ENCODE results near the gene COL5A3.
A peak's percentile ranks its signal among the peaks of the same experiment; 100 is the strongest.
"Not testable (repeated sequence)": the region's sequence is repeated elsewhere in the genome, so short reads cannot be mapped to it uniquely, and the experiment has no call there.

The COL5A3 gene

DNA sequence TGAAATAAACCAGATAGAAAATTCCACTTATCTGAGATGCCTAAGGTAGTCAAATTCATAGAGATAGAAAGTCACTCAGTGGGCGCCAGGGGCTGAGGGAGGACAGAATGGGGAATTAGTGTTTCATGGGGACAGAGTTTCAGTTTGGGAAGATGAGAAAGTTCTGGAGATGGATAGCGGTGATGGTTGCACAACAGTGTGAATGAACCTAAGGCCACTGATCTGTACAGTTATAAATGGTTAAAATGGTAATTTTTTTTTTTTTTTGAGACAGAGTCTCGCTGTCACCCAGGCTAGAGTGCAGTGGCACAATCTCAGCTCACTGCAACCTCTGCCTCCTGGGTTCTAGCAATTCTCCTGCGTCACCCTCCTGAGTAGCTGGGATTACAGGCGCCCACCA, 12.8 kb upstream of the COL5A3 start:
- H3K36me3 ChIP-seq (ENCODE audit: control insufficient read depth, insufficient read depth, low read length); H3K4me1 ChIP-seq (ENCODE audit: control insufficient read depth, insufficient read depth, low read length); H3K27ac ChIP-seq (ENCODE audit: low read depth, low read length); H3K27me3 ChIP-seq (ENCODE audit: control insufficient read depth, insufficient read depth, low read length); H3K9ac ChIP-seq (ENCODE audit: low read length); H3K4me3 ChIP-seq (ENCODE audit: low read length): not testable (repeated sequence)

GRCh38 chr19:10021863-10022262, 11.6 kb upstream of the COL5A3 start:
- Histone ChIP-seq H3K9ac (ENCODE audit: low read length) (no peak overlapping the region), H3K27me3 (ENCODE audit: control insufficient read depth, insufficient read depth, low read length) (no peaks in the 10 kb centered on the region), H3K27ac (ENCODE audit: low read depth, low read length) (no peak overlapping the region), H3K36me3 (ENCODE audit: control insufficient read depth, insufficient read depth, low read length) (no peaks in the 10 kb centered on the region), H3K4me1 (ENCODE audit: control insufficient read depth, insufficient read depth, low read length) (no peaks in the 10 kb centered on the region), H3K4me3 (ENCODE audit: low read length) (no peak overlapping the region)

DNA sequence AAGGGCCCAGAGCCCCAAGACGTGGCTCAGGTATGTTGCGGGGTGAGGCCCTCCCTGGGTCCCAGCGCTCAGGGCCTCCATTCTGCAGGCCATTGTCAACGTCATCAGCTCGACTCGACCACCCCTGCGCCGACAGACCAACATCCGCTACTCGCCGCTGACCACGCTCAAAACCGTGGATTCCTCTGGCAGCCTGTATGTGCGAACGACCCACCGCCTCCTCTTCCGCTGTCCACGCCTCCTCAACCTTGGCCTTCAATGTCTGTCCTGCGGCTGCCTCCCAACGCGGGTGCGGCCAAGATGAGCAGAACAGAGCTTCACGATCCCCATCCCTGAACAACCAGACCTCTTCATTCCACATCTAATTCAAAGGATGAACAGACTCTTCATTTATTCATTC, 11.1 kb upstream of the COL5A3 start:
- Histone ChIP-seq H3K4me3 (ENCODE audit: low read length) (no peak overlapping the region), H3K27me3 (ENCODE audit: control insufficient read depth, insufficient read depth, low read length) (no peaks in the 10 kb centered on the region), H3K9ac (ENCODE audit: low read length) (no peak overlapping the region), H3K27ac (ENCODE audit: low read depth, low read length) (no peak overlapping the region), H3K36me3 (ENCODE audit: control insufficient read depth, insufficient read depth, low read length) (no peaks in the 10 kb centered on the region), H3K4me1 (ENCODE audit: control insufficient read depth, insufficient read depth, low read length) (no peaks in the 10 kb centered on the region)

DNA sequence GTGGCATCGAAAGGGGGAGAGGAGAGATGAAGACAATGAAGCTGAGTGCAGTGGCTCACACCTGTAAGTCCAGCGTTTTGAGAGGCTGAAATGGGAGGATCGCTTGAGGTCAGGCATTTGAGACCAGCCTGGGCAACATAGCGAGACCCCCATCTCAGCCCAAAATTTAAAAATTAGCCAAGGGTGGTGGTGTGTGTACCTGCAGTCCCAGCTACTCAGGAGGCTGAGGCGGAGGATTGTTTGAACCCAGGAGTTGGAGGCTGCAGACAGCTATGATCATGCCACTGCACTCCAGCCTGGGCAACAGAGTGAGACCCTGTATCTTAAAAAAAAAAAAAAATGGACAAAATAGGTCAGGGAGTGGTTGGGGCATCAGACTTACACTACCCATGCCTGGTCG, 10.5 kb upstream of the COL5A3 start:
- Histone ChIP-seq H3K4me3 (ENCODE audit: low read length) (no peak overlapping the region), H3K27ac (ENCODE audit: low read depth, low read length) (no peak overlapping the region)

DNA sequence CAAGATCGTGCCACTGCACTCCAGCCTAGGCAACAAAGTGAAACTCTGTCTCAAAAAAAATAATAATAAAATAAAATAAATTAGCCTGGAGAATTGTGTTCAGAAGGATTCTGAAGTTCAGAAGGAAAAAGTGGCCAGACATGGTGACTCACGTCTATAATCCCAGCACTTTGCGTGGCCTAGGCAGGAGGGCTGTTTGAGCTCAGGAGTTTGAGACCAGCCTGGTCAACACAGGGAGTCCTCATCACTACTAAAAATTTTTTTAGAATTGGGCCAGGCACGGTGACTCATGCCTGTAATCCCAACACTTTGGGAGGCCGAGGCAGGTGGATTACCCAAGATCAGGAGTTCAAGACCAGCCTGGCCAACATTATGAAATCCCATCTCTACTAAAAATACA, 8.9 kb upstream of the COL5A3 start:
- Histone ChIP-seq H3K36me3 (ENCODE audit: control insufficient read depth, insufficient read depth, low read length) (no peaks in the 10 kb centered on the region), H3K27ac (ENCODE audit: low read depth, low read length) (no peak overlapping the region), H3K27me3 (ENCODE audit: control insufficient read depth, insufficient read depth, low read length) (no peaks in the 10 kb centered on the region), H3K4me1 (ENCODE audit: control insufficient read depth, insufficient read depth, low read length) (no peaks in the 10 kb centered on the region), H3K9ac (ENCODE audit: low read length) (no peak overlapping the region), H3K4me3 (ENCODE audit: low read length) (no peak overlapping the region)

More for the DNA sequence above, 10.5 kb upstream of the COL5A3 start:
- Histone ChIP-seq H3K27me3 (ENCODE audit: control insufficient read depth, insufficient read depth, low read length) (no peaks in the 10 kb centered on the region), H3K9ac (ENCODE audit: low read length) (no peak overlapping the region), H3K36me3 (ENCODE audit: control insufficient read depth, insufficient read depth, low read length) (no peaks in the 10 kb centered on the region), H3K4me1 (ENCODE audit: control insufficient read depth, insufficient read depth, low read length) (no peaks in the 10 kb centered on the region)

DNA sequence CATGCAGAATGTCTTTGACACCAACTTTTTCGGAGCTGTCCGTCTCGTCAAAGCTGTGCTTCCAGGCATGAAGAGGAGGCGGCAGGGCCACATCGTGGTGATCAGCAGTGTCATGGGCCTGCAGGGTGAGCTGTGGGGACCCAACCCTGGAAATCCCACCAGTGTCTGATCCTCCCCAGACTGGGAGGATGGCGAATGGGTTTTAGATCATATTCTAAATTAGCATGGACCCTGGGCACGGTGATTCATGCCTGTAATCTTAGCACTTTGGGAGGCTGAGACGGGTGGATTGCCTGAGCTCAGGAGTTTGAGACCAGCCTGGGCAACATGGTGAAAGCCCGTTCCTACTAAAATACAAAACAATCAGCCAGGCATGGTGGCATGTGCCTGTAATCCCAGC, 8.5 kb upstream of the COL5A3 start:
- H3K36me3 ChIP-seq (ENCODE audit: control insufficient read depth, insufficient read depth, low read length) = no peaks in the 10 kb centered on the region
- no peak overlapping the region for H3K4me3 ChIP-seq (ENCODE audit: low read length)
- H3K9ac ChIP-seq (ENCODE audit: low read length) = no peak overlapping the region
- no peaks in the 10 kb centered on the region for H3K4me1 ChIP-seq (ENCODE audit: control insufficient read depth, insufficient read depth, low read length)
- no peaks in the 10 kb centered on the region for H3K27me3 ChIP-seq (ENCODE audit: control insufficient read depth, insufficient read depth, low read length)
- H3K27ac ChIP-seq (ENCODE audit: low read depth, low read length) = no peak overlapping the region

DNA sequence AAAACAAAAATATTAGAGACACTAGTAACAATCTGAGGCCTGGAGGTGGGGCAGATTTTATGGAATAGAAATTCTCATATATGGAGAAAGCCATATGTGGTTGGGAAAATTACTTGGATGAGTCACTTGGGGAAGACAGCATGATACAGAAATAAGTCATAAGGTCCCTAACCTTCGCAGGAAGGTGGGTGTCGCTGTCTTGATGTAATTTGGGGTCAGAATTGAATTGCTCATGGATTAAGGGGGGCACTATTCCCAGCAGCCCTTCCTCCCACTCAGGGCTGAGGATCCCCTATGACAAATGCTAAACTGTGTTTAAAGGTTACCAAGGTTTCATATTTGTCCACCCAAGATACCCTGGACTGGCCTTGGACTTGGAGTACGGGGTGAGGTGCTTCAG, 8.0 kb upstream of the COL5A3 start:
- no peak overlapping the region for H3K4me3 ChIP-seq (ENCODE audit: low read length)
- no peaks in the 10 kb centered on the region for H3K27me3 ChIP-seq (ENCODE audit: control insufficient read depth, insufficient read depth, low read length)
- no peak overlapping the region for H3K9ac ChIP-seq (ENCODE audit: low read length)
- H3K4me1 ChIP-seq (ENCODE audit: control insufficient read depth, insufficient read depth, low read length) = no peaks in the 10 kb centered on the region
- H3K27ac ChIP-seq (ENCODE audit: low read depth, low read length) = no peak overlapping the region
- H3K36me3 ChIP-seq (ENCODE audit: control insufficient read depth, insufficient read depth, low read length) = no peaks in the 10 kb centered on the region

DNA sequence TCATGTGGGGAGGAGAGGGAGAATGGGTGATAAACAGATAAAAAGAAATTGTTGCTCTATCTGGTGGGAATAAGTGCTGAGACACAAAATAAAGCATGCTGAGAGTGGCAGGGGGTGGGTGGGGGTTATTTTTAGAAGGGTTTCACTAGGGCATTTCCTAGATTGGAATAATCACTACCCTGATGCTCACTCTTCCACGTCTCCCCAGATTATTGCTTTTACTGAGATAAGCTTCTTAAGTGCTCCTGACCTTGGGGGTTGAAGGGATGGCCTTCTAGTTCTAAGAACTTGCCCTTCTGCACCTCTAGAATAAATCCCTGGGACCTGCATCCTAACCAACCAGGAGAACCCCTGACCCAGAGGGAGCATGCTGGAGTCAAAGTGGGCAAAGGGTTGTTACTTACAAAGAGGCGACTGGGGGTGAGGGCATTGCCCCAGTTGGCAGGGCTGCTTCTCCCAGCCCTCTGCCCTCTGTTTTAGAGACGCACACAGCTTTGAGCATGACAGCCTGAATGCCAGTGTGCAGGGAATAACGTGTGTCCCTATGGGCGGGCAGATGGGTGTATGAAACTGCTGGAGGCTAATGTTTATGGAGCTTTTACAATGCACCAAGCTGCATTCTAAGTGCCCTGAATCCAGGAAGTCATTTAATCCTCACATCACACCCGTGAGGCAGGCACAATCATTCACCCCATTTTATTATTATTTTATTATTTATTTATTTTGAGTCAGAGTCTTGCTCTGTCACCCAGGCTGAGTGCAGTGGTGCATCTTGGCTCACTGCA, 3.7 kb upstream of the COL5A3 start:
- H3K36me3 ChIP-seq (ENCODE audit: control insufficient read depth, insufficient read depth, low read length) = no peaks in the 10 kb centered on the region
- H3K4me1 ChIP-seq (ENCODE audit: control insufficient read depth, insufficient read depth, low read length) = no peaks in the 10 kb centered on the region
- H3K27me3 ChIP-seq (ENCODE audit: control insufficient read depth, insufficient read depth, low read length) = peaks cover 11% of the 10 kb centered on the region
- H3K9ac ChIP-seq (ENCODE audit: low read length) = no peak overlapping the region
- H3K27ac ChIP-seq (ENCODE audit: low read depth, low read length) = no peak overlapping the region
- no peak overlapping the region for H3K4me3 ChIP-seq (ENCODE audit: low read length)

DNA sequence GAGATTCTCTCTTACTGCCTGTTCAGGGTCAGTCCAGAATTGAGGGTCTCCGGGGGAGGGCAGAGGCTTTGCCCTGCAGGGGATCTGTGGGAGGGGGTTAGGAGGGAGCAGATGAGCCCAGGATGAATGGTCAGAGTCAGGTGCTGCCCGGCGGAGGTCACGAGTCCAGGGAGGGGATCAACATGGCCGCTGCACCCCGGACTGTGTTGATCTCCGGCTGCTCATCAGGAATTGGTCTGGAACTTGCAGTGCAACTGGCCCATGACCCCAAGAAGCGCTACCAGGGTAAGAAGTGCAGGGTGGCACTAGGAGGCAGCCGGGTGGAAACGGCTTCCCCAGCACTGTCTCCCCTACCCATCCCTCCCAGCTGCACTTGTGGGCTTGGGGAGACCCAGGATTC, 3.0 kb upstream of the COL5A3 start, which contains the start of gene RDH8:
RDH8 (plus strand) TSS at position 168 of the 400 bp plus-strand sequence; CDS start at position 183, 15 bp downstream.
- no peak within 1 kb of the TSS for H3K4me3 ChIP-seq (ENCODE audit: low read length)
- H3K27ac ChIP-seq (ENCODE audit: low read depth, low read length) = no peak within 1 kb of the TSS
- no peaks in the 10 kb centered on the region for H3K4me1 ChIP-seq (ENCODE audit: control insufficient read depth, insufficient read depth, low read length)
- H3K9ac ChIP-seq (ENCODE audit: low read length) = no peak within 1 kb of the TSS
- no peaks in the 10 kb centered on the region for H3K36me3 ChIP-seq (ENCODE audit: control insufficient read depth, insufficient read depth, low read length)
- peaks cover 11% of the 10 kb centered on the region for H3K27me3 ChIP-seq (ENCODE audit: control insufficient read depth, insufficient read depth, low read length)

- Histone ChIP-seq H3K4me3 (ENCODE audit: low read length) (no peak overlapping the region), H3K27me3 (ENCODE audit: control insufficient read depth, insufficient read depth, low read length) (peaks cover 11% of the 10 kb centered on the region), H3K4me1 (ENCODE audit: control insufficient read depth, insufficient read depth, low read length) (no peaks in the 10 kb centered on the region), H3K27ac (ENCODE audit: low read depth, low read length) (no peak overlapping the region), H3K36me3 (ENCODE audit: control insufficient read depth, insufficient read depth, low read length) (no peaks in the 10 kb centered on the region), H3K9ac (ENCODE audit: low read length) (no peak overlapping the region)
Measured at GRCh38 chr19:10011974-10012373, 1.7 kb upstream of the COL5A3 start.

- Histone ChIP-seq H3K4me3 (ENCODE audit: low read length) (no peak overlapping the region), H3K36me3 (ENCODE audit: control insufficient read depth, insufficient read depth, low read length) (no peaks in the 10 kb centered on the region), H3K27ac (ENCODE audit: low read depth, low read length) (no peak overlapping the region), H3K27me3 (ENCODE audit: control insufficient read depth, insufficient read depth, low read length) (peaks cover 11% of the 10 kb centered on the region), H3K4me1 (ENCODE audit: control insufficient read depth, insufficient read depth, low read length) (no peaks in the 10 kb centered on the region), H3K9ac (ENCODE audit: low read length) (no peak overlapping the region)
Measured at GRCh38 chr19:10010939-10011338, 635 bp upstream of the COL5A3 start.

DNA sequence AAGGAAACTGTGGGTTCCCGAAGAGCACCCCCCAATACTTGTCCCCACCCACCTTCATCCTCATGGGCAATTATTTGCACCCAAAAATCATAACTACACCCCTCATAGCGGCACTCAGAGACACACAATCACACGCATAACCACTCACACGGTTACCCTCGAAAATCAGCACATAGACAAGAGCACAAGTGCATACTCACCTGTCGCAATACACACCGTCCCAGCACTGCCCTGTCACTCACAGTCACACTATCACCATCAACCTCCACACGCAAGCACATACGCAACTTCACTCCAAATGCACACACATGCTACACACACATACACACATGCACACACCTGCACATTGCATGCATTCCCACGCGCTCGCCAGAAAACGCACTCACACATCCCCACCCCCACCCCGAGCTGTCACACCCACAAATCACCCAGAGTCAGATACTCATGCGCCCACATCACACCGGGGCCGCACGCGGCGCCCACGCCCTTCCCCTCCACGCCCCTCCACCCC, 535 bp downstream of the COL5A3 start:
- no peak overlapping the region for H3K27ac ChIP-seq (ENCODE audit: low read depth, low read length)

GRCh38 chr19:10008184-10008765, 2.0 kb downstream of the COL5A3 start:
- Histone ChIP-seq H3K36me3 (ENCODE audit: control insufficient read depth, insufficient read depth, low read length) (no peaks in the 10 kb centered on the region), H3K4me1 (ENCODE audit: control insufficient read depth, insufficient read depth, low read length) (no peaks in the 10 kb centered on the region), H3K4me3 (ENCODE audit: low read length) (no peak overlapping the region), H3K9ac (ENCODE audit: low read length) (no peak overlapping the region), H3K27me3 (ENCODE audit: control insufficient read depth, insufficient read depth, low read length) (peaks cover 11% of the 10 kb centered on the region), H3K27ac (ENCODE audit: low read depth, low read length) (peak overlapping the region; percentile 45)

More for the DNA sequence above, 535 bp downstream of the COL5A3 start:
- Histone ChIP-seq H3K9ac (ENCODE audit: low read length) (no peak overlapping the region), H3K4me1 (ENCODE audit: control insufficient read depth, insufficient read depth, low read length) (no peaks in the 10 kb centered on the region), H3K36me3 (ENCODE audit: control insufficient read depth, insufficient read depth, low read length) (no peaks in the 10 kb centered on the region), H3K4me3 (ENCODE audit: low read length) (peak overlapping the region; percentile 75), H3K27me3 (ENCODE audit: control insufficient read depth, insufficient read depth, low read length) (peaks cover 11% of the 10 kb centered on the region)

All from rectal smooth muscle tissue (tissue), 1 donor.